Spleen (tissue), 11 donors: ENCODE results near the gene CLIC5. TPM values are rescaled to one million over a fixed set of nuclear protein-coding genes. Genes with fewer than 3 reads are reported as not detected.

Experiments used
- DNase-seq: peaks from one replicate; pipeline ENCODE4 v3.0.0-alpha.2; 2020
- H3K27ac ChIP-seq, 8 donors: fragments of 200-600 bp; sonication (generic) in 7 of 8; 1 replicate in 4 of 8; 2 replicates in 4 of 8; pipeline versions ENCODE4 v1.5.0 to v1.8.0; 2016 to 2021; ENCODE audit warnings: inconsistent platforms in 4 of 8, mild to moderate bottlenecking in 4 of 8, moderate library complexity in 1 of 8
- H3K27me3 ChIP-seq, 7 donors: fragments of 200-600 bp; sonication (generic) in 6 of 7; replicated peaks in 1 of 7; 1 replicate in 4 of 7; 2 replicates in 3 of 7; pipeline versions ENCODE4 v1.5.0 to v1.8.0; 2016 to 2021; ENCODE audit warnings: inconsistent platforms in 3 of 7, mild to moderate bottlenecking in 1 of 7
- H3K36me3 ChIP-seq, 6 donors: fragments of 200-600 bp; sonication (generic) in 5 of 6; 1 replicate in 4 of 6; 2 replicates in 2 of 6; pipeline versions ENCODE4 v1.5.0 to v1.8.0; 2016 to 2021; ENCODE audit warnings: inconsistent platforms in 2 of 6
- H3K4me1 ChIP-seq, 6 donors: fragments of 200-600 bp; sonication (generic) in 5 of 6; 1 replicate in 3 of 6; 2 replicates in 3 of 6; pipeline versions ENCODE4 v1.5.0 to v1.8.0; 2016 to 2021; ENCODE audit warnings: inconsistent platforms in 3 of 6
- H3K4me3 ChIP-seq, 8 donors: fragments of 200-600 bp; sonication (generic) in 7 of 8; 1 replicate in 4 of 8; 2 replicates in 4 of 8; pipeline versions ENCODE4 v1.5.0 to v1.8.0; 2016 to 2021; ENCODE audit warnings: inconsistent platforms in 4 of 8, mild to moderate bottlenecking in 4 of 8, moderate library complexity in 2 of 8
- H3K9me3 ChIP-seq, 8 donors: fragments of 200-600 bp; sonication (generic) in 7 of 8; 1 replicate in 4 of 8; 2 replicates in 4 of 8; pipeline versions ENCODE4 v1.5.0 to v1.8.0; 2016 to 2021; ENCODE audit warnings: inconsistent platforms in 4 of 8
- CTCF ChIP-seq, 11 experiments: fragments of 200-600 bp in 7 of 11; fragments of 450-650 bp in 4 of 11; sonication (generic) in 4 of 11; IDR thresholded peaks in 8 of 11; conservative IDR thresholded peaks in 3 of 11; 1 replicate in 7 of 11; 2 replicates in 4 of 11; pipeline versions ENCODE4 v1.4.0 to v1.8.0; 2016 to 2021; ENCODE audit warnings: antibody characterized with exemption in 11 of 11, inconsistent platforms in 4 of 11, mild to moderate bottlenecking in 1 of 11
- POLR2A ChIP-seq, 3 donors: fragments of 450-650 bp; IDR thresholded peaks; one replicate each; pipeline ENCODE4 v1.5.1; 2017; ENCODE audit warnings: antibody characterized with exemption in 3 of 3, mild to moderate bottlenecking in 1 of 3
- POLR2AphosphoS5 ChIP-seq, 3 donors: sonication (generic); formaldehyde crosslinking; IDR thresholded peaks; one replicate each; pipeline ENCODE4 v1.5.1; 2017; ENCODE audit warnings: antibody characterized with exemption in 3 of 3
- WGBS, 5 donors: extraction: QIAGEN DNeasy Blood & Tissue Kit in 3 of 5; methylation state at CpG; one replicate each; pipeline versions ENCODE4 v1.1.5 to v1.1.7; 2013 to 2018; 5-methylcytosine and 5-hydroxymethylcytosine counted together
- intact Hi-C: fragments of 100-400 bp; cut with DNase I; formaldehyde crosslinking; loops from one replicate; pipeline ENCODE4 v1.15.0; 2023; ENCODE audit warnings: low total_unique reads
- polyA plus RNA-seq, 3 donors: library from polyadenylated mRNA; stranded (reverse); fragments of 200-250 nt; gene quantifications; one replicate each; pipeline ENCODE4 v1.2.1, GENCODE V29; 2013
- total RNA-seq, 7 donors: library from RNA; depleted of rRNA in 3 of 7; stranded (reverse); fragments of >200 nt in 3 of 7; fragmentation: NEBNext Ultra II Directional in 4 of 7; extraction: Animal tissue kit (Norgen Biotek cat#: 25700) in 4 of 7; gene quantifications; one replicate each; pipeline versions ENCODE4 v1.1.0 to v1.2.1, GENCODE V29; 2016 to 2021
- donor health status: healthy with polysubstance abuse.
- donor health status: DM: no; HTN: no; CAD: no; lungs with moderate emphysema.
- donor health status: DM: no; HTN: no; CAD: no.
- donor health status: Bipolar disorder and iron deficiency.
- donor health status: healthy.
- donor health status: DM: no; HTN: no; CAD: no.
- donor health status: DM: yes; HTN: yes; CAD: no.

Gene CLIC5
- total and polyA plus RNA-seq, 10 donors = 2.8 to 189 (median 71.2) TPM

- Histone ChIP-seq H3K4me1 (no peaks in the 10 kb centered on the region), H3K9me3 (no peaks in the 10 kb centered on the region), H3K36me3 (no peaks in the 10 kb centered on the region), H3K27ac (no peak overlapping the region), H3K4me3 (no peak overlapping the region), H3K27me3 (no peaks in the 10 kb centered on the region)
- DNase-seq = no peak
- intact Hi-C loops = no loop called here
- WGBS, 5 donors = 42 to 79% (median 65%) methylated on average over 2 of the region's 2 CpGs
- TF ChIP-seq CTCF (IDR thresholded peaks at IDR 0.05 in 8 of 11, conservative IDR thresholded peaks at IDR 0.05 in 3 of 11) = no peak
- no peak for TF ChIP-seq POLR2A (IDR thresholded peaks at IDR 0.05)
- no peak for TF ChIP-seq POLR2AphosphoS5 (IDR thresholded peaks at IDR 0.05)
Measured at GRCh38 chr6:45886776-45887175, 128.9 kb downstream of the CLIC5 start.

GRCh38 chr6:45884336-45884735 is 131.3 kb downstream of the CLIC5 start:
- 71 to 96% (median 77%) methylated on average over 4 of the region's 4 CpGs for WGBS, 5 donors
- Histone ChIP-seq H3K27ac (no peak overlapping the region), H3K36me3 (no peaks in the 10 kb centered on the region), H3K27me3 (no peaks in the 10 kb centered on the region), H3K4me1 (no peaks in the 10 kb centered on the region), H3K4me3 (no peak overlapping the region), H3K9me3 (no peaks in the 10 kb centered on the region)
- intact Hi-C loops = no loop called here
- TF ChIP-seq POLR2A (IDR thresholded peaks at IDR 0.05) = no peak
- no peak for TF ChIP-seq POLR2AphosphoS5 (IDR thresholded peaks at IDR 0.05)
- TF ChIP-seq CTCF (IDR thresholded peaks at IDR 0.05 in 8 of 11, conservative IDR thresholded peaks at IDR 0.05 in 3 of 11) = no peak
- DNase-seq = no peak

- Histone ChIP-seq H3K4me3 (no peak overlapping the region), H3K4me1 (no peaks in the 10 kb centered on the region), H3K27ac (no peak overlapping the region), H3K27me3 (no peaks in the 10 kb centered on the region), H3K36me3 (no peaks in the 10 kb centered on the region), H3K9me3 (no peaks in the 10 kb centered on the region)
- 94 to 100% (median 95%) methylated on average over 2 of the region's 2 CpGs for WGBS, 5 donors
- intact Hi-C loops = no loop called here
- no peak for DNase-seq
- TF ChIP-seq POLR2AphosphoS5 (IDR thresholded peaks at IDR 0.05) (no peak), POLR2A (IDR thresholded peaks at IDR 0.05) (no peak)
Measured at GRCh38 chr6:45882671-45883070, 133.0 kb downstream of the CLIC5 start.

DNA sequence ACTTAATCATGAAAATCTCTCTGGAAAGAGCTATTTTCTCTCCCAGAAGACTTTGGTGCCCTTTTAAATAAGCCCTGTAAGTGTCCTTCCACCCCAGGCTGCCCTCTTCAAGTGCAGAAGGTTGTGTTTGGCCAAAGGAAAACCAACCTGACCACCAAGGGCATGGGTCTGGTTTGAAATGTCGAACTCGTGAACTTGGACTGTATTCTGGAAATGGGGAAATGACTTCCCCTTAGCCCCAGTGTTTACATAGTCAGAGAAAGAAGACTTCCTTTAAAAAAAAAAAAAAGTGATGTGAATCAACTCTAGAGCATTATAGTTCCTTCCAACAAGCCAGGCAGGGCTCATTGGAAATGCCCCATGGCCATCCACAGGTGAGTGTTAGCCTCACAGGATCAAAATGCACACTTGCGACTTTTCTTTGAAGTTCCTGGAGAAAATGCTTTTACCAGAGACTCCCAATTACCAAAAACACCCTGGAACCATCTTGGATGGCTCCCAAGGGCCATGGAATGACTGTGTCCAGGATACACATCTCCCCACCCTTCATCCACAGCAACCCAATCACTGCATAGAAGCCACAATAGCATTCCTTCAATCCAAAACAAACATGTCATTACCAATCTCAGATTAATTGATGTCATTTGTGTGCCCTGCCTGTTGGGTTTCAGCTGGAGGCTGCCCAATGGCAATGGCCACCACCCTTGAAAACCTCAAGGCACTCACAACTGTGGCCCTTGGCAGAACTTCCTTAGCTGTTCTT is 133.8 kb downstream of the CLIC5 start:
- TF ChIP-seq POLR2AphosphoS5 (IDR thresholded peaks at IDR 0.05) = no peak
- TF ChIP-seq CTCF (IDR thresholded peaks at IDR 0.05 in 8 of 11, conservative IDR thresholded peaks at IDR 0.05 in 3 of 11) = no peak
- no peak for TF ChIP-seq POLR2A (IDR thresholded peaks at IDR 0.05)
- Histone ChIP-seq H3K27ac (no peak overlapping the region), H3K9me3 (no peaks in the 10 kb centered on the region), H3K27me3 (no peaks in the 10 kb centered on the region), H3K36me3 (no peaks in the 10 kb centered on the region), H3K4me3 (no peak overlapping the region), H3K4me1 (no peaks in the 10 kb centered on the region)
- 51 to 81% (median 66%) methylated on average over 3 of the region's 3 CpGs for WGBS, 5 donors
- intact Hi-C loops = no loop called here
- no peak for DNase-seq
